DND-41 (cell line): ENCODE measurements around the gene RPS6KC1.

Experiments used
- ATAC-seq: fragments of 200-7000 bp; cut with Tn5 transposase; 3 replicates; pipeline ENCODE4 v1.9.1; 2021; ENCODE audit warnings: low read depth; ENCODE audit not compliant: insufficient read depth
- DNase-seq: peaks from one replicate; pipeline ENCODE4 v3.0.0-alpha.2; 2020
- H2AFZ ChIP-seq: 2 replicates; pipeline ENCODE4 v1.6.0; 2012; ENCODE audit warnings: low read depth, low read length
- H3K27ac ChIP-seq: 2 replicates; pipeline ENCODE4 v1.5.1; 2012; ENCODE audit warnings: low read length, inconsistent platforms
- H3K27me3 ChIP-seq: fragments of 200-600 bp; sonication (generic); 2 replicates; pipeline ENCODE4 v1.6.0; 2012; ENCODE audit warnings: low read length, mild to moderate bottlenecking, inconsistent platforms; ENCODE audit not compliant: insufficient read depth, poor library complexity
- H3K36me3 ChIP-seq: 2 replicates; pipeline ENCODE4 v1.5.1; 2012; ENCODE audit warnings: low read length, inconsistent platforms; ENCODE audit not compliant: insufficient read depth
- H3K4me1 ChIP-seq: 2 replicates; pipeline ENCODE4 v1.5.1; 2012; ENCODE audit warnings: mild to moderate bottlenecking, low read length; ENCODE audit not compliant: insufficient read depth
- H3K4me2 ChIP-seq: 2 replicates; pipeline ENCODE4 v1.6.0; 2012; ENCODE audit warnings: mild to moderate bottlenecking, moderate library complexity, low read length, inconsistent platforms; ENCODE audit not compliant: insufficient read depth
- H3K4me3 ChIP-seq, 2 experiments: fragments of 200-600 bp in 1 of 2; shearing (Covaris generic) in 1 of 2; 2 replicates each; pipeline ENCODE4 v1.5.1; 2012 to 2016; ENCODE audit warnings: inconsistent platforms in 2 of 2, low read length in 2 of 2, mild to moderate bottlenecking in 2 of 2, low read depth in 1 of 2, moderate library complexity in 1 of 2
- H3K79me2 ChIP-seq: 2 replicates; pipeline ENCODE4 v1.6.0; 2012; ENCODE audit warnings: low read length, inconsistent platforms; ENCODE audit not compliant: insufficient read depth
- H3K9ac ChIP-seq: 2 replicates; pipeline ENCODE4 v1.6.0; 2012; ENCODE audit warnings: low read depth, mild to moderate bottlenecking, inconsistent platforms, low read length, moderate library complexity
- H3K9me3 ChIP-seq: 2 replicates; pipeline ENCODE4 v1.5.1; 2012; ENCODE audit warnings: low read length, moderate library complexity, mild to moderate bottlenecking, inconsistent platforms; ENCODE audit not compliant: insufficient read depth, severe bottlenecking
- H4K20me1 ChIP-seq: 2 replicates; pipeline ENCODE4 v1.6.0; 2012; ENCODE audit warnings: low read length; ENCODE audit not compliant: insufficient read depth
- CTCF ChIP-seq: IDR thresholded peaks from 2 replicates; pipeline ENCODE4 v1.5.1; 2012; ENCODE audit warnings: borderline replicate concordance, low read length, moderate library complexity, mild to moderate bottlenecking; ENCODE audit not compliant: poor library complexity, severe bottlenecking; ENCODE audit errors: extremely low read depth
- EZH2 ChIP-seq: IDR thresholded peaks from 3 replicates; pipeline ENCODE4 v1.6.1; 2012; ENCODE audit warnings: borderline replicate concordance, low read depth, mild to moderate bottlenecking, moderate library complexity, low read length, inconsistent platforms; ENCODE audit not compliant: severe bottlenecking

The RPS6KC1 gene

GRCh38 chr1:213256438-213257087, 205.5 kb downstream of the RPS6KC1 start:
- Histone ChIP-seq H3K36me3 (no peaks in the 10 kb centered on the region), H3K79me2 (no peaks in the 10 kb centered on the region), H2AFZ (no peak overlapping the region), H3K27me3 (no peaks in the 10 kb centered on the region), H4K20me1 (no peaks in the 10 kb centered on the region), H3K4me1 (no peaks in the 10 kb centered on the region), H3K27ac (no peak overlapping the region), H3K9me3 (no peaks in the 10 kb centered on the region), H3K4me2 (no peak overlapping the region), H3K4me3 (no peak overlapping the region), H3K9ac (no peak overlapping the region)
- no peak for TF ChIP-seq CTCF
- TF ChIP-seq EZH2: no peak
- ATAC-seq: no peak; the same call in 2 of the 3 replicates
- no peak for DNase-seq

GRCh38 chr1:213260311-213261075, 209.5 kb downstream of the RPS6KC1 start:
- Histone ChIP-seq H3K27ac (no peak overlapping the region), H3K4me1 (no peaks in the 10 kb centered on the region), H3K36me3 (no peaks in the 10 kb centered on the region), H4K20me1 (no peaks in the 10 kb centered on the region), H3K79me2 (no peaks in the 10 kb centered on the region), H3K4me2 (no peak overlapping the region), H2AFZ (no peak overlapping the region), H3K4me3 (no peak overlapping the region), H3K27me3 (no peaks in the 10 kb centered on the region), H3K9me3 (no peaks in the 10 kb centered on the region), H3K9ac (no peak overlapping the region)
- ATAC-seq: no peak
- no peak for DNase-seq
- TF ChIP-seq CTCF: no peak
- no peak for TF ChIP-seq EZH2

- ATAC-seq: no peak
- no peaks in the 10 kb centered on the region for H3K36me3 ChIP-seq
These were observed 213.5 kb downstream of the RPS6KC1 start for GRCh38 chr1:213264531-213264930.

More at GRCh38 chr1:213264531-213264930, 213.5 kb downstream of the RPS6KC1 start:
- TF ChIP-seq EZH2: no peak
- no peak for TF ChIP-seq CTCF
- Histone ChIP-seq H3K79me2 (no peaks in the 10 kb centered on the region), H3K9me3 (no peaks in the 10 kb centered on the region), H3K4me1 (no peaks in the 10 kb centered on the region), H3K4me3 (no peak overlapping the region), H3K27me3 (no peaks in the 10 kb centered on the region), H3K4me2 (no peak overlapping the region), H2AFZ (no peak overlapping the region), H4K20me1 (no peaks in the 10 kb centered on the region), H3K27ac (no peak overlapping the region), H3K9ac (no peak overlapping the region)
- no peak for DNase-seq
